GM12878 (cell line): ENCODE measurements around the gene PTPRN2.

ENCODE experiments used
- CBFB ChIP-seq: IDR thresholded peaks from 2 replicates; pipeline ENCODE4 v1.6.1; 2016; ENCODE audit warnings: antibody characterized with exemption, low read depth
- EP300 ChIP-seq, 2 experiments: fragments of 150-350 bp in 1 of 2; IDR thresholded peaks; 2 replicates each; pipeline ENCODE4 v1.6.1; 2011 to 2012; ENCODE audit warnings: low read depth in 2 of 2, low read length in 2 of 2, borderline replicate concordance in 1 of 2, improper control_type of control experiment in 1 of 2, inconsistent platforms in 1 of 2; ENCODE audit not compliant: control insufficient read depth in 1 of 2
- FOS ChIP-seq: IDR thresholded peaks from 3 replicates; pipeline ENCODE4 v1.6.1; 2011; ENCODE audit warnings: borderline replicate concordance; ENCODE audit not compliant: insufficient read length; ENCODE audit errors: extremely low read depth
- FOXK2 ChIP-seq: fragments of 450-650 bp; IDR thresholded peaks from 2 replicates; pipeline ENCODE4 v1.6.1; 2017; ENCODE audit warnings: mild to moderate bottlenecking, moderate library complexity
- MXI1 ChIP-seq: fragments of 150-350 bp; IDR thresholded peaks from 2 replicates; pipeline ENCODE4 v1.6.1; 2011; ENCODE audit warnings: low read depth, mild to moderate bottlenecking, inconsistent platforms, low read length, improper control_type of control experiment
- POLR2A ChIP-seq: IDR thresholded peaks from 2 replicates; pipeline ENCODE4 v1.6.1; 2011; ENCODE audit warnings: low read depth, mild to moderate bottlenecking, low read length
- RAD21 ChIP-seq: IDR thresholded peaks from 2 replicates; pipeline ENCODE4 v1.6.1; 2011; ENCODE audit warnings: mild to moderate bottlenecking, low read depth, low read length, moderate library complexity; ENCODE audit not compliant: insufficient read depth
- RFX5 ChIP-seq: IDR thresholded peaks from 2 replicates; pipeline ENCODE4 v1.6.1; 2011; ENCODE audit warnings: low read depth, low read length, improper control_type of control experiment

DNA sequence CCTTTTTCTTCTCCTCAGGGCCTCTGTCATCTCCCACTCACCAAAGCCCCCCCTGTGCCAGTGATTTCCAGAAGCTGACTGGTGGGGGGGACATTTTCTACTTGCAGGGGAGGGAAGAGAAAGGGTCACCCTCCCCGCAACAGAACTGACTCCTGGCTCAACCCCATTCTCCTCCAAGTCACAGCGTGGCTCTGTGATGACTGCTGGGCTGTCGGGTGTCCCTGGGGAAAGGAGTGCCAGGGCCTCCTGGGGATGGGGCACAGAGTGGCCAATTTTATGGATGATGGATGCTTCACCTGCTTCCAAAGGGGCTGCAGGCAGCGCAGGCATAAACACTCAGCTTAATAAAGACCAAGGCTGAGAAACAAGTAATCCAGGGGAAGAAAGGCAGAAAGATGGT, 523.0 kb downstream of the PTPRN2 start:
- TF ChIP-seq POLR2A (no peak), MXI1 (no peak), RAD21 (no peak), FOS (no peak), EP300 (IDR thresholded peaks at IDR 0.05; ENCODE audit: borderline replicate concordance in 1 of 2, control insufficient read depth in 1 of 2, low read depth in 2 of 2, low read length in 2 of 2) (no peak), FOXK2 (no peak), CBFB (no peak), RFX5 (no peak)
